Chondrocyte (in vitro differentiated cells): ENCODE results near the gene QSOX2. TPM values are rescaled to one million over a fixed set of nuclear protein-coding genes. Genes with fewer than 3 reads are reported as not detected.

ENCODE experiments used
- DNase-seq: peaks from one replicate; pipeline ENCODE4 v3.0.0; 2021; ENCODE audit warnings: mixed read lengths, low spot score
- H3K27ac Mint-ChIP-seq: one replicate; pipeline ENCODE4 v1.8.0; 2021; ENCODE audit warnings: mild to moderate bottlenecking, moderate library complexity, mixed read lengths; ENCODE audit not compliant: unreplicated experiment
- H3K27me3 Mint-ChIP-seq: 2 replicates; pipeline ENCODE4 v1.8.0; 2021; ENCODE audit warnings: low read depth, mixed read lengths
- H3K36me3 Mint-ChIP-seq: 2 replicates; pipeline ENCODE4 v1.8.0; 2021; ENCODE audit warnings: low read depth, mixed read lengths
- H3K4me1 Mint-ChIP-seq: 2 replicates; pipeline ENCODE4 v1.8.0; 2021; ENCODE audit warnings: low read depth, mild to moderate bottlenecking, mixed read lengths
- H3K4me3 Mint-ChIP-seq: one replicate; pipeline ENCODE4 v1.8.0; 2021; ENCODE audit warnings: mild to moderate bottlenecking, moderate library complexity, mixed read lengths; ENCODE audit not compliant: unreplicated experiment
- H3K9me3 Mint-ChIP-seq: 2 replicates; pipeline ENCODE4 v1.8.0; 2021; ENCODE audit warnings: low read depth, mixed read lengths
- CTCF ChIP-seq: fragments of 200-600 bp; sonication (generic); IDR thresholded peaks from 2 replicates; pipeline ENCODE4 v1.5.0; 2021; ENCODE audit warnings: antibody characterized with exemption, mild to moderate bottlenecking, moderate library complexity
- total RNA-seq: library from RNA; stranded (reverse); gene quantifications from 3 replicates; pipeline ENCODE4 v1.2.1, GENCODE V29; 2021

QSOX2 gene
- total RNA-seq, 1 donor from 2014 or later = 14.3 TPM

- no peaks in the 10 kb centered on the region for H3K4me1 Mint-ChIP-seq
- H3K36me3 Mint-ChIP-seq = peaks cover 17% of the 10 kb centered on the region
- H3K4me3 Mint-ChIP-seq = no peak overlapping the region
- H3K27me3 Mint-ChIP-seq = no peaks in the 10 kb centered on the region
- TF ChIP-seq CTCF = no peak
- H3K9me3 Mint-ChIP-seq = no peaks in the 10 kb centered on the region
- DNase-seq = no peak
- H3K27ac Mint-ChIP-seq = no peak overlapping the region
Measured at GRCh38 chr9:136211441-136212344, 33.9 kb downstream of the QSOX2 start.

- H3K4me3 Mint-ChIP-seq = no peak overlapping the region
- peaks cover 1% of the 10 kb centered on the region for H3K27me3 Mint-ChIP-seq
- H3K4me1 Mint-ChIP-seq = no peaks in the 10 kb centered on the region
- H3K9me3 Mint-ChIP-seq = no peaks in the 10 kb centered on the region
- TF ChIP-seq CTCF = no peak
- peaks cover 18% of the 10 kb centered on the region for H3K36me3 Mint-ChIP-seq
- no peak for DNase-seq
- no peak overlapping the region for H3K27ac Mint-ChIP-seq
Measured at GRCh38 chr9:136211006-136211405, 34.6 kb downstream of the QSOX2 start.

- H3K27me3 Mint-ChIP-seq = peaks cover 2% of the 10 kb centered on the region
Measured at GRCh38 chr9:136210276-136210675, 35.3 kb downstream of the QSOX2 start.

GRCh38 chr9:136209786-136210185 is 35.8 kb downstream of the QSOX2 start:
- no peak overlapping the region for H3K4me3 Mint-ChIP-seq
- H3K36me3 Mint-ChIP-seq = peaks cover 15% of the 10 kb centered on the region
- H3K27me3 Mint-ChIP-seq = peaks cover 2% of the 10 kb centered on the region
- H3K4me1 Mint-ChIP-seq = no peaks in the 10 kb centered on the region
- H3K9me3 Mint-ChIP-seq = no peaks in the 10 kb centered on the region
- no peak overlapping the region for H3K27ac Mint-ChIP-seq
- TF ChIP-seq CTCF = no peak
- DNase-seq = no peak

More at GRCh38 chr9:136210276-136210675, 35.3 kb downstream of the QSOX2 start:
- DNase-seq = no peak
- H3K9me3 Mint-ChIP-seq = no peaks in the 10 kb centered on the region
- TF ChIP-seq CTCF = no peak
- no peak overlapping the region for H3K4me3 Mint-ChIP-seq
- H3K27ac Mint-ChIP-seq = no peak overlapping the region
- H3K36me3 Mint-ChIP-seq = peaks cover 18% of the 10 kb centered on the region
- H3K4me1 Mint-ChIP-seq = no peaks in the 10 kb centered on the region

GRCh38 chr9:136209232-136209631 is 36.4 kb downstream of the QSOX2 start:
- Mint-ChIP-seq H3K27ac (no peak overlapping the region), H3K9me3 (no peaks in the 10 kb centered on the region)

More at GRCh38 chr9:136209232-136209631, 36.4 kb downstream of the QSOX2 start:
- H3K36me3 Mint-ChIP-seq = peaks cover 12% of the 10 kb centered on the region
- no peak for DNase-seq
- no peak for TF ChIP-seq CTCF
- no peak overlapping the region for H3K4me3 Mint-ChIP-seq
- H3K4me1 Mint-ChIP-seq = no peaks in the 10 kb centered on the region
- H3K27me3 Mint-ChIP-seq = peaks cover 3% of the 10 kb centered on the region
